Liver (tissue), 9 donors: ENCODE measurements around the gene ATP13A1. TPM values are rescaled to one million over a fixed set of nuclear protein-coding genes. Genes with fewer than 3 reads are reported as not detected.

ENCODE experiments used
- DNase-seq: peaks from one replicate; pipeline ENCODE4 v3.0.0-alpha.2; 2017; ENCODE audit warnings: low spot score
- H3K27ac ChIP-seq, 2 donors: one replicate each; pipeline ENCODE4 v1.7.0; 2013; ENCODE audit warnings: inconsistent platforms in 2 of 2, low read length in 2 of 2, control low read depth in 1 of 2, low read depth in 1 of 2, mild to moderate bottlenecking in 1 of 2
- H3K27me3 ChIP-seq, 4 donors: one replicate each; pipeline versions ENCODE4 v1.6.1 to v1.7.0; 2013; ENCODE audit warnings: low read length in 3 of 4, inconsistent platforms in 1 of 4, mild to moderate bottlenecking in 1 of 4, moderate library complexity in 1 of 4; ENCODE audit not compliant: control insufficient read depth in 4 of 4, insufficient read depth in 4 of 4
- H3K36me3 ChIP-seq, 4 donors: one replicate each; pipeline versions ENCODE4 v1.6.1 to v1.7.0; 2013; ENCODE audit warnings: low read length in 3 of 4, mild to moderate bottlenecking in 3 of 4, low read depth in 1 of 4, moderate library complexity in 1 of 4; ENCODE audit not compliant: control insufficient read depth in 4 of 4, insufficient read depth in 3 of 4
- H3K4me1 ChIP-seq, 4 donors: one replicate each; pipeline versions ENCODE4 v1.6.1 to v1.7.0; 2013; ENCODE audit warnings: low read length in 3 of 4, mild to moderate bottlenecking in 3 of 4, moderate library complexity in 1 of 4; ENCODE audit not compliant: control insufficient read depth in 4 of 4, insufficient read depth in 4 of 4
- H3K4me3 ChIP-seq, 3 donors: one replicate each; pipeline versions ENCODE4 v1.6.1 to v1.7.0; 2013; ENCODE audit warnings: low read length in 3 of 3, control low read depth in 1 of 3, low read depth in 1 of 3, mild to moderate bottlenecking in 1 of 3
- H3K9ac ChIP-seq, 2 donors: one replicate each; pipeline ENCODE4 v1.7.0; 2013; ENCODE audit warnings: low read length in 2 of 2, mild to moderate bottlenecking in 2 of 2, moderate library complexity in 2 of 2, control low read depth in 1 of 2, low read depth in 1 of 2
- H3K9me3 ChIP-seq, 4 donors: one replicate each; pipeline versions ENCODE4 v1.6.1 to v1.7.0; 2013; ENCODE audit warnings: low read length in 3 of 4; ENCODE audit not compliant: control insufficient read depth in 4 of 4
- EGR1 ChIP-seq, 2 donors: IDR thresholded peaks; 2 replicates each; pipeline ENCODE4 v1.6.1; 2016 to 2018; ENCODE audit warnings: antibody characterized with exemption in 2 of 2, low read depth in 2 of 2
- FOXA1 ChIP-seq: IDR thresholded peaks from 2 replicates; pipeline ENCODE4 v1.6.1; 2016; ENCODE audit warnings: antibody characterized with exemption
- FOXA2 ChIP-seq: IDR thresholded peaks from 2 replicates; pipeline ENCODE4 v1.6.1; 2016; ENCODE audit warnings: antibody characterized with exemption
- GABPA ChIP-seq, 2 donors: IDR thresholded peaks in 1 of 2; conservative IDR thresholded peaks in 1 of 2; 2 replicates each; pipeline ENCODE4 v1.6.1; 2016; ENCODE audit warnings: antibody characterized with exemption in 2 of 2, mild to moderate bottlenecking in 1 of 2, moderate library complexity in 1 of 2
- HNF4A ChIP-seq, 2 donors: conservative IDR thresholded peaks; 2 replicates each; pipeline ENCODE4 v1.6.1; 2016; ENCODE audit warnings: antibody characterized with exemption in 2 of 2, mild to moderate bottlenecking in 2 of 2
- HNF4G ChIP-seq: IDR thresholded peaks from 2 replicates; pipeline ENCODE4 v1.6.1; 2016; ENCODE audit warnings: antibody characterized with exemption
- JUND ChIP-seq, 2 donors: IDR thresholded peaks; 2 replicates each; pipeline ENCODE4 v1.6.1; 2016; ENCODE audit warnings: antibody characterized with exemption in 2 of 2
- MAX ChIP-seq: IDR thresholded peaks from 2 replicates; pipeline ENCODE4 v1.6.1; 2016; ENCODE audit warnings: antibody characterized with exemption
- NR2F2 ChIP-seq: IDR thresholded peaks from 2 replicates; pipeline ENCODE4 v1.6.1; 2016; ENCODE audit warnings: antibody characterized with exemption
- RAD21 ChIP-seq, 2 donors: IDR thresholded peaks; 2 replicates each; pipeline ENCODE4 v1.6.1; 2016; ENCODE audit warnings: antibody characterized with exemption in 2 of 2, mild to moderate bottlenecking in 2 of 2
- RXRA ChIP-seq, 2 donors: IDR thresholded peaks; 2 replicates each; pipeline ENCODE4 v1.6.1; 2017 to 2018; ENCODE audit warnings: antibody characterized with exemption in 2 of 2, mild to moderate bottlenecking in 1 of 2
- SP1 ChIP-seq: IDR thresholded peaks from 2 replicates; pipeline ENCODE4 v1.6.1; 2018; ENCODE audit warnings: antibody characterized with exemption, mild to moderate bottlenecking
- TAF1 ChIP-seq: conservative IDR thresholded peaks from 2 replicates; pipeline ENCODE4 v1.6.1; 2016; ENCODE audit warnings: antibody characterized with exemption, mild to moderate bottlenecking
- YY1 ChIP-seq: IDR thresholded peaks from 2 replicates; pipeline ENCODE4 v1.6.1; 2016; ENCODE audit warnings: antibody characterized with exemption, mild to moderate bottlenecking
- ZBTB33 ChIP-seq: IDR thresholded peaks from 2 replicates; pipeline ENCODE4 v1.6.1; 2016; ENCODE audit warnings: antibody characterized with exemption
- WGBS: extraction: QIAGEN DNeasy Blood & Tissue Kit; methylation state at CpG from one replicate; pipeline ENCODE4 v1.1.7; 2013; 5-methylcytosine and 5-hydroxymethylcytosine counted together
- polyA plus RNA-seq, 2 donors: library from polyadenylated mRNA; stranded (reverse) in 1 of 2; unstranded in 1 of 2; fragments of 200-250 nt in 1 of 2; fragments of >200 nt in 1 of 2; fragmentation: Nextera tagmentation in 1 of 2; extraction: Ambion mirVana in 1 of 2; gene quantifications; one replicate each; pipeline versions ENCODE4 v1.2.1 to v1.2.3, GENCODE V29; 2013 to 2015
- total RNA-seq, 2 donors: library from RNA; depleted of rRNA; stranded (reverse); fragments of >200 nt; gene quantifications; one replicate each; pipeline ENCODE4 v1.2.3, GENCODE V29; 2014
- TF ChIP-seq, protein P1 (sequence below): IDR thresholded peaks from 2 replicates; pipeline ENCODE4 v1.6.1; 2016; ENCODE audit warnings: antibody characterized with exemption
- TF ChIP-seq, protein P2 (sequence below): IDR thresholded peaks from 2 replicates; pipeline ENCODE4 v1.6.1; 2016; ENCODE audit warnings: antibody characterized with exemption, mild to moderate bottlenecking
- TF ChIP-seq, protein P3 (sequence below): fragments of 150-350 bp; IDR thresholded peaks from 2 replicates; pipeline ENCODE4 v1.5.1; 2017; ENCODE audit warnings: improper control_type of control experiment, low read depth, low read length; ENCODE audit not compliant: missing input control
- donor health status: healthy.
- donor health status: healthy.
- donor health status: healthy.
- donor health status: healthy.
- donor health status: healthy.

ATP13A1 gene
- total and polyA plus RNA-seq, 4 donors, result 15.1 to 36.5 (median 20.5) TPM

GRCh38 chr19:19626516-19627472 lies 36.7 kb downstream of the ATP13A1 start:
- no peaks in the 10 kb centered on the region for H3K9me3 ChIP-seq
- no peak for DNase-seq
- no peak overlapping the region for H3K27ac ChIP-seq
- peaks cover 0 to 3% (median 0%) of the 10 kb centered on the region in 4 donors for H3K36me3 ChIP-seq
- H3K4me1 ChIP-seq, result peaks cover 0 to 8% (median 3%) of the 10 kb centered on the region in 4 donors
- H3K4me3 ChIP-seq, result peak overlapping the region in 1 of 3 donors; percentile 44
- H3K27me3 ChIP-seq, result peaks cover 0 to 2% (median 0%) of the 10 kb centered on the region in 4 donors
- no peak overlapping the region for H3K9ac ChIP-seq
- 94% methylated on average over 48 of the region's 48 CpGs for WGBS
- TF ChIP-seq FOXA2 (no peak), FOXA1 (no peak), HNF4G (no peak), ZBTB33 (no peak), EGR1 (IDR thresholded peaks at IDR 0.05; ENCODE audit: low read depth in 2 of 2) (no peak), YY1 (no peak), MAX (no peak), SP1 (no peak), HNF4A (conservative IDR thresholded peaks at IDR 0.05) (no peak), TAF1 (no peak), NR2F2 (no peak), GABPA (IDR thresholded peaks at IDR 0.05 in 1 of 2, conservative IDR thresholded peaks at IDR 0.05 in 1 of 2) (no peak), RAD21 (IDR thresholded peaks at IDR 0.05) (no peak), JUND (IDR thresholded peaks at IDR 0.05) (no peak), RXRA (IDR thresholded peaks at IDR 0.05) (no peak)
- TF ChIP-seq, protein P1, sequence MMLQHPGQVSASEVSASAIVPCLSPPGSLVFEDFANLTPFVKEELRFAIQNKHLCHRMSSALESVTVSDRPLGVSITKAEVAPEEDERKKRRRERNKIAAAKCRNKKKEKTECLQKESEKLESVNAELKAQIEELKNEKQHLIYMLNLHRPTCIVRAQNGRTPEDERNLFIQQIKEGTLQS, result no peak
- TF ChIP-seq, protein P2, sequence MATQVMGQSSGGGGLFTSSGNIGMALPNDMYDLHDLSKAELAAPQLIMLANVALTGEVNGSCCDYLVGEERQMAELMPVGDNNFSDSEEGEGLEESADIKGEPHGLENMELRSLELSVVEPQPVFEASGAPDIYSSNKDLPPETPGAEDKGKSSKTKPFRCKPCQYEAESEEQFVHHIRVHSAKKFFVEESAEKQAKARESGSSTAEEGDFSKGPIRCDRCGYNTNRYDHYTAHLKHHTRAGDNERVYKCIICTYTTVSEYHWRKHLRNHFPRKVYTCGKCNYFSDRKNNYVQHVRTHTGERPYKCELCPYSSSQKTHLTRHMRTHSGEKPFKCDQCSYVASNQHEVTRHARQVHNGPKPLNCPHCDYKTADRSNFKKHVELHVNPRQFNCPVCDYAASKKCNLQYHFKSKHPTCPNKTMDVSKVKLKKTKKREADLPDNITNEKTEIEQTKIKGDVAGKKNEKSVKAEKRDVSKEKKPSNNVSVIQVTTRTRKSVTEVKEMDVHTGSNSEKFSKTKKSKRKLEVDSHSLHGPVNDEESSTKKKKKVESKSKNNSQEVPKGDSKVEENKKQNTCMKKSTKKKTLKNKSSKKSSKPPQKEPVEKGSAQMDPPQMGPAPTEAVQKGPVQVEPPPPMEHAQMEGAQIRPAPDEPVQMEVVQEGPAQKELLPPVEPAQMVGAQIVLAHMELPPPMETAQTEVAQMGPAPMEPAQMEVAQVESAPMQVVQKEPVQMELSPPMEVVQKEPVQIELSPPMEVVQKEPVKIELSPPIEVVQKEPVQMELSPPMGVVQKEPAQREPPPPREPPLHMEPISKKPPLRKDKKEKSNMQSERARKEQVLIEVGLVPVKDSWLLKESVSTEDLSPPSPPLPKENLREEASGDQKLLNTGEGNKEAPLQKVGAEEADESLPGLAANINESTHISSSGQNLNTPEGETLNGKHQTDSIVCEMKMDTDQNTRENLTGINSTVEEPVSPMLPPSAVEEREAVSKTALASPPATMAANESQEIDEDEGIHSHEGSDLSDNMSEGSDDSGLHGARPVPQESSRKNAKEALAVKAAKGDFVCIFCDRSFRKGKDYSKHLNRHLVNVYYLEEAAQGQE, result no peak
- TF ChIP-seq, protein P3, sequence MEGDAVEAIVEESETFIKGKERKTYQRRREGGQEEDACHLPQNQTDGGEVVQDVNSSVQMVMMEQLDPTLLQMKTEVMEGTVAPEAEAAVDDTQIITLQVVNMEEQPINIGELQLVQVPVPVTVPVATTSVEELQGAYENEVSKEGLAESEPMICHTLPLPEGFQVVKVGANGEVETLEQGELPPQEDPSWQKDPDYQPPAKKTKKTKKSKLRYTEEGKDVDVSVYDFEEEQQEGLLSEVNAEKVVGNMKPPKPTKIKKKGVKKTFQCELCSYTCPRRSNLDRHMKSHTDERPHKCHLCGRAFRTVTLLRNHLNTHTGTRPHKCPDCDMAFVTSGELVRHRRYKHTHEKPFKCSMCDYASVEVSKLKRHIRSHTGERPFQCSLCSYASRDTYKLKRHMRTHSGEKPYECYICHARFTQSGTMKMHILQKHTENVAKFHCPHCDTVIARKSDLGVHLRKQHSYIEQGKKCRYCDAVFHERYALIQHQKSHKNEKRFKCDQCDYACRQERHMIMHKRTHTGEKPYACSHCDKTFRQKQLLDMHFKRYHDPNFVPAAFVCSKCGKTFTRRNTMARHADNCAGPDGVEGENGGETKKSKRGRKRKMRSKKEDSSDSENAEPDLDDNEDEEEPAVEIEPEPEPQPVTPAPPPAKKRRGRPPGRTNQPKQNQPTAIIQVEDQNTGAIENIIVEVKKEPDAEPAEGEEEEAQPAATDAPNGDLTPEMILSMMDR, result no peak
